IPS-18a (cell line): ENCODE data around the gene SLC8A1.

Experiments used
- H3K27ac ChIP-seq: one replicate; pipeline ENCODE4 v1.5.1; 2013; ENCODE audit warnings: low read length
- H3K27me3 ChIP-seq: one replicate; pipeline ENCODE4 v1.6.1; 2013; ENCODE audit warnings: mild to moderate bottlenecking, low read length; ENCODE audit not compliant: control insufficient read depth, insufficient read depth
- H3K36me3 ChIP-seq: one replicate; pipeline ENCODE4 v1.6.1; 2013; ENCODE audit warnings: low read depth, low read length; ENCODE audit not compliant: control insufficient read depth
- H3K4me1 ChIP-seq: one replicate; pipeline ENCODE4 v1.6.1; 2013; ENCODE audit warnings: low read depth, low read length; ENCODE audit not compliant: control insufficient read depth
- H3K4me3 ChIP-seq: one replicate; pipeline ENCODE4 v1.5.1; 2013; ENCODE audit warnings: low read length
- H3K9ac ChIP-seq: one replicate; pipeline ENCODE4 v1.6.1; 2013; ENCODE audit warnings: mild to moderate bottlenecking, low read length, moderate library complexity
- H3K9me3 ChIP-seq: one replicate; pipeline ENCODE4 v1.6.1; 2013; ENCODE audit warnings: low read depth, low read length; ENCODE audit not compliant: control insufficient read depth

The SLC8A1 gene

DNA sequence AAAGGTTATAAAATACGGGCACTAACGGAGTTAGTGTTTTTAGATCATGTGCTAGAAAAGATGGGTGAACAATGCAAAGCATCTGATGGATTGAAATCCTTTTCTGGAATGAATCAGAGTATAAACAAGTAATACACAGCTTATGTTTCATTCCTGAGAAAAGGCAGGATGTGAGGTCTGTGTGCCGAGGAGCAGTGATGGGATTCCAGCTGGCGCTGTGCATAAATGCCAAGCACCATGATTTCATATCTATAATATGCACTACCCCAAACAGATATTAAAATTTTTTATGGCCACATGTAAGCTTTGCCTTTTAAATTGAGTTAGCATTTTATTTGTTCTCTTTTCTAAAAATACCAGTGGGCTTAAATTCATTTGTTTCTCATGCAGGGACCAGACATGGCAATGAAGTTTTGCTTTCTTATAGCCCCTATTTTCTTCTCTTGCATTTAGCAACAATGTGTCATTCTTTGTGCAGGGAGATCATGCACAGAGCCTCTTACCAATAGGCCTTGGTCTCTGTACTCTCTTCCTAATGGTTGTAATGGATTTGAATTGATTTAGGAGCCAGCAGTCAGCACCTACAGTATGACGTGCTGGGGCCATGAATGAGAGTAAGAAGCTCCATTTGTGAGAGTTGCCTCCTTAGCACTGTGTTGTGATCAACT is 323.9 kb downstream of the SLC8A1 start:
- H3K27me3 ChIP-seq, result no peaks in the 10 kb centered on the region
- H3K27ac ChIP-seq, result no peak overlapping the region
- H3K4me1 ChIP-seq, result no peaks in the 10 kb centered on the region
- no peak overlapping the region for H3K4me3 ChIP-seq
- H3K9ac ChIP-seq, result no peak overlapping the region
- H3K9me3 ChIP-seq, result no peaks in the 10 kb centered on the region
- no peaks in the 10 kb centered on the region for H3K36me3 ChIP-seq

DNA sequence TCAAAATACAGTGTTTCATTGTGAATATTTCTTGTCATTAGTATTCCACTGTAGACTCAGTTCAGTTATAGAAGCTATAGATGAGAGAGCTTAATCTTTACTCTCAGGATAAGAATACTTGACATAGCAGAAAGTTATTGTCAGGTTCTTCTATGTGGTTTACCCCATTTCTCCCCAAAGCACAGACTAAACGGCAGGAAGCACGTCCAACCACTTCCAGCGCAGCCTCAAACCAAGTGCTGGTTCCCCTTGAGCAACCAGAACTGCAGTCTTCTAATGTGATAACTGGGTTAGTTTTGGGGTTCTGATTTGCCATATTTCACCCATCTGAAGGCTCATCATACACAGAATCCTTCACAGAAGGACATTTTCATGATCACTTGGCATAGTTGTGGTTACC is 324.7 kb downstream of the SLC8A1 start:
- no peak overlapping the region for H3K4me3 ChIP-seq
- H3K9me3 ChIP-seq, result no peaks in the 10 kb centered on the region
- H3K27me3 ChIP-seq, result no peaks in the 10 kb centered on the region
- no peak overlapping the region for H3K9ac ChIP-seq
- H3K4me1 ChIP-seq, result no peaks in the 10 kb centered on the region
- no peak overlapping the region for H3K27ac ChIP-seq
- no peaks in the 10 kb centered on the region for H3K36me3 ChIP-seq

DNA sequence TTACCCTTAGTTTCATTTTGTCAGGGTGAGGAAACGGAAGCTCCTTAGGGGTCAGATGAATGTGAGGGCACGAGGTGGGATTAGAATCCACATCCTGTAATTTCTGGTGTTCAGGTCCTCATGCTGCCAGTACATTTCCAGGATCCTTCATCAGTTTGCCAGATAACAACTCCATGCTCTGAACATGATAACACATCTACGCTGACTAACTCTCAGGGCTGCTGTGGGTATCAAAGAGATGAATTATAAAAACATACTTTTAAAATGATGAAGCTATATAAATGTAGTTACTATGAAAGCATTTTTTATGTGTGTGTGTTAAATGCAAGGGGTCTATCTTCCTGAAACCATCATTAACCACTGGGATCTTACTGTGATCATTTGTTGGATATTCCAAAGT is 325.9 kb downstream of the SLC8A1 start:
- no peak overlapping the region for H3K9ac ChIP-seq
- H3K4me1 ChIP-seq, result no peaks in the 10 kb centered on the region
- no peak overlapping the region for H3K27ac ChIP-seq
- no peaks in the 10 kb centered on the region for H3K9me3 ChIP-seq
- H3K27me3 ChIP-seq, result no peaks in the 10 kb centered on the region
- no peak overlapping the region for H3K4me3 ChIP-seq
- no peaks in the 10 kb centered on the region for H3K36me3 ChIP-seq

DNA sequence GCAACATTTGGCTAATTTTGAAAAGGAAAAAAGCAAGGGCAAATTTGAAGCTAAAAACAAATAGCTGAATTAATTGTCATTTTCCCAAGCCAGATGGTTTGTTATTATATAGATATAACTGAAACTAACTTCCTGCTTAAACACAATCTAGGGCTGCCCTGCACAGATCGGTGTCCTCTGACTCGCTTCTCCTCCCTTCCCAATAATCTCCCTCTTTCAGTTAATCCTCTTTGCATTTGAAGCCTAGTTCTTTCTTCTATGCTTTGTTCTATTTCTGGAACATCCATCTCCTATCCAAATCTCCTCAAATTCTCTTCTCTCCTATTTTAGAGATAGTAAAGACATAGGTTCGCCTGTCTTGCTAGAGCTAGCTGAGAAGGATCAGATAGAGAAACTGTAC is 328.1 kb downstream of the SLC8A1 start:
- Histone ChIP-seq H3K36me3 (no peaks in the 10 kb centered on the region), H3K27ac (no peak overlapping the region), H3K27me3 (no peaks in the 10 kb centered on the region), H3K9ac (no peak overlapping the region), H3K4me3 (no peak overlapping the region), H3K9me3 (no peaks in the 10 kb centered on the region), H3K4me1 (no peaks in the 10 kb centered on the region)

DNA sequence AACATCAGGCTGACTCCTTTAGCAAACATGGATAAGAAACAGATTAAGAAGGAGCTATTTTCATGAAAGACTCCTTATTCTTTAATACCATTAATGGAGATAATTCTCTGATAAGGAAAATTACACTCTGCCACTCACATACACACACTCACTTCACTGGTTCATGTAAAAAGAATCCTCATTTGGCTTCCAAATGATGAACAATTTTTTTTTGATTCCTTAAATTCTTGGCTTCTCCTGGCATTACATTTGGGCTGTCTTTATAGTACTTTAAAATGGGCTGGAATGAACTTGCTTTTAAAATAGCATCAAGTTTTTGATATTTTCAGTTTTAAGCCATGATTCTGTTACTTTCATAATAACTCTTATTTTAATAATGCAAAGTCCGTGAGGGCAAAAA is 328.6 kb downstream of the SLC8A1 start:
- H3K4me1 ChIP-seq, result no peaks in the 10 kb centered on the region

DNA sequence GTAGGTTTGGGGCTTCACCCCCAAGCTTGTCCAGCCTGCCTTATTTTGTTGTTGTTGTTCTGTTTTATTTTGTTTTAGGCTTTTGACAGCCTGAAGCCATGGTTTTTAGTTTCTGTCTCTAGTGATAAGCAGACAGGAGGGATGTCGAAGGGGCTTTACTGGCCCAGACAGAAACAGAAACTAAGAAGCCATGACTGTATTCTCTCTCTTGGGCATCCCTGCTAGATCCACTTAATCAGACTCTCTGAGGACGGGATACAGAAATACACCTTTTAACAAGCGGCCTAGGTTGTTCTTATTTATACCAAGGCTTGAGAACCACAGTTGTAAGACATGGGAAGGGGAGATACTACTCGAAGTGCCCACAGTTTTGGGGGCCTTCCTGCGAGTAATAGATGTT is 330.9 kb downstream of the SLC8A1 start:
- H3K36me3 ChIP-seq, result no peaks in the 10 kb centered on the region
- H3K27me3 ChIP-seq, result no peaks in the 10 kb centered on the region
- H3K27ac ChIP-seq, result no peak overlapping the region
- H3K4me3 ChIP-seq, result no peak overlapping the region
- H3K9ac ChIP-seq, result no peak overlapping the region
- H3K4me1 ChIP-seq, result no peaks in the 10 kb centered on the region
- no peaks in the 10 kb centered on the region for H3K9me3 ChIP-seq

More for the DNA sequence above, 328.6 kb downstream of the SLC8A1 start:
- Histone ChIP-seq H3K27ac (no peak overlapping the region), H3K27me3 (no peaks in the 10 kb centered on the region), H3K9me3 (no peaks in the 10 kb centered on the region), H3K9ac (no peak overlapping the region), H3K36me3 (no peaks in the 10 kb centered on the region), H3K4me3 (no peak overlapping the region)

DNA sequence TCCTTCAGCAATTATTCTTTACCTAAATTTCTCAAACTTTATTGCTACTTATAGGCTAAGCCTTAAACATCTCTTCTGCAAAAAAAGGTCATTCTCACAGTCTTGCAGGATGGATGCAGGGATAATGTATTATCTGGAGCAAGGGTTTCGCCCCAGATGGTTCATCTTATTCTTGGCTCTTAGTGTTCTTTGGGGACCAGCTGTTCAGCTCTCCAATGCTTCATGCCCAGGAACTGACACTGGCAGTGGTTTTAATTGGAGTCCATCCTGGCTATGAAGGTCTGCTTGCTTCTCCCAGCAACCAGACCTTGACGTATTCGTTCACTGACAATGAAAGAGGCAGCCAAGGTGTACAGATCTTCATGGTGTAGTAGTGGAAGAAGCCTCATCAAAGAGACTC is 331.9 kb downstream of the SLC8A1 start:
- Histone ChIP-seq H3K27ac (no peak overlapping the region), H3K4me3 (no peak overlapping the region)

DNA sequence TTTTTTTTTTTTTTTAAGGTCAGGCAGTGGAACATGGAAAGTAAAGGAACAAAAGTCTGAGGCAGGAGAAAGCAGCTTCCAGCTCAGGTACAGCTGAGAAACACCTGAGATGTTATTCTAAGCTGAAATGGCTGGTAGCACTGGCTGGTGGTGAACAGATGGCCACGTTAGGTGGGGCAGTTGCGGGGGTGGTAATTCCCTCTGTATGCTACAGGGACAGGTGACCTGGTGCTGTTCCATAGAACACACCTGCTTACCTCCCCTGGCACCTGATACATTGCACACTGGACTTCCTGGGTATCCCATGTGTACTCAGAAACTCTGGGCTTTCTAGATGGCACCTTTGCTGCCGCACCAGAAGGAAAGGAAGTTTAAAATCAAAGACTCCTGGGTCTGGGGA is 333.3 kb downstream of the SLC8A1 start:
- no peaks in the 10 kb centered on the region for H3K4me1 ChIP-seq
- H3K9ac ChIP-seq, result no peak overlapping the region
- no peaks in the 10 kb centered on the region for H3K9me3 ChIP-seq
- H3K27ac ChIP-seq, result no peak overlapping the region
- H3K27me3 ChIP-seq, result no peaks in the 10 kb centered on the region
- no peak overlapping the region for H3K4me3 ChIP-seq
- no peaks in the 10 kb centered on the region for H3K36me3 ChIP-seq

More for the DNA sequence above, 331.9 kb downstream of the SLC8A1 start:
- Histone ChIP-seq H3K36me3 (no peaks in the 10 kb centered on the region), H3K9me3 (no peaks in the 10 kb centered on the region), H3K27me3 (no peaks in the 10 kb centered on the region), H3K9ac (no peak overlapping the region), H3K4me1 (no peaks in the 10 kb centered on the region)

DNA sequence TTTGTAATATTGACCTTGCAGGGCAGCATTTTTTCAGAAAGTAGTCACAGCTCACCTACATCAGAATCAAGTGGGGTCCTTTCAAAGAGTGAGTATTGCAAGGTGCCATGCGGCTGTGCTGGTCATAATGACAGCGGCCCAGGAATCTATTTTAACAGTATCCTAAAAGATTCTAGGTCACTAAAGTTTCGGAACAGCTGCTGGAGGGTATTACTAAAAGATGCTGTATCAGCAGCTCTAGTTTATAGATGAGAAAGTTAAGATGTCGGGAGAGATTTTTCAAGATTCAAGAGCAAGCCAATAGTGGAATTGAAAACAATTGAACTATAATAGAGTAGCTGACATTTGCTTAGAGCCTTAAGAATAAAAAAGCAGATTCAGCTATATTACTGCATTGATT is 336.0 kb downstream of the SLC8A1 start:
- Histone ChIP-seq H3K4me3 (no peak overlapping the region), H3K9ac (no peak overlapping the region), H3K27ac (no peak overlapping the region), H3K9me3 (no peaks in the 10 kb centered on the region), H3K27me3 (no peaks in the 10 kb centered on the region), H3K4me1 (no peaks in the 10 kb centered on the region), H3K36me3 (no peaks in the 10 kb centered on the region)

DNA sequence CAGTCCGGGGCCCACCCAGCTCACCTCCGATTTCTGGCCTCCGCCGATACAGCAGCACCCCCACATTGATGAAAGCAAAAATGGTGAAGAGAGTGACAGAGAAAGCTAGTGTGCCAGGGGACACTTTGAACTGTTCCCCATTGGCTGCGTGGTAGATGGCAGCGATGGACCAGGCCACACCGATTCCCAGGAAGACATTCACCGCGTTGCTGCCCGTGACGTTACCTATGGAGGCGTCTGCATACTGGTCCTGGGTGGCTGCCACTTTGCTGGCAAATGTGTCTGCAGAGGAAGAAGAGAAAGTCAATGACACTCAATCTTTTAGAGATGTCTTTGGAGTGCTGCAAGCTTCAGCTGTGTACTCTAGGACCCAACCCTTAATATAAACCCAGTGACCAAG is 336.5 kb downstream of the SLC8A1 start:
- Histone ChIP-seq H3K27me3 (no peaks in the 10 kb centered on the region), H3K36me3 (no peaks in the 10 kb centered on the region), H3K4me1 (no peaks in the 10 kb centered on the region), H3K27ac (no peak overlapping the region), H3K9ac (no peak overlapping the region), H3K9me3 (no peaks in the 10 kb centered on the region), H3K4me3 (no peak overlapping the region)

DNA sequence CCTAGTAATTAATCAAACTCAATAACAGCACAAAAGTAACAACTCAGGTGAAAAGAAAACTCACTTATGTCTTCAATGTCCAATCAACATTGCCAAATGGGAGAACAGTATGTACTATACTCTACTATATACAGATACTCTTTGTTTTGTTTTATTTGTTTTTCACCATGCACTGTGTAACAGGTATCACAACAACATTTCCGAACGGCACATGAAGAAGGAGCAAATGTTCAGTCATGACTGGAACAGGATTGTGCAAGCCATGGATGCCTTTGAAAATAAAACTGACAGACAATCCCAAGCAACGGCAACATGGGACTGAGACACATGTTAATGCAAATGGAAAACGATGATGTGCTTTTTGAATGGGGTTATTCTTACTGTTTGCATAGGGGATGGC is 337.9 kb downstream of the SLC8A1 start:
- no peaks in the 10 kb centered on the region for H3K9me3 ChIP-seq

DNA sequence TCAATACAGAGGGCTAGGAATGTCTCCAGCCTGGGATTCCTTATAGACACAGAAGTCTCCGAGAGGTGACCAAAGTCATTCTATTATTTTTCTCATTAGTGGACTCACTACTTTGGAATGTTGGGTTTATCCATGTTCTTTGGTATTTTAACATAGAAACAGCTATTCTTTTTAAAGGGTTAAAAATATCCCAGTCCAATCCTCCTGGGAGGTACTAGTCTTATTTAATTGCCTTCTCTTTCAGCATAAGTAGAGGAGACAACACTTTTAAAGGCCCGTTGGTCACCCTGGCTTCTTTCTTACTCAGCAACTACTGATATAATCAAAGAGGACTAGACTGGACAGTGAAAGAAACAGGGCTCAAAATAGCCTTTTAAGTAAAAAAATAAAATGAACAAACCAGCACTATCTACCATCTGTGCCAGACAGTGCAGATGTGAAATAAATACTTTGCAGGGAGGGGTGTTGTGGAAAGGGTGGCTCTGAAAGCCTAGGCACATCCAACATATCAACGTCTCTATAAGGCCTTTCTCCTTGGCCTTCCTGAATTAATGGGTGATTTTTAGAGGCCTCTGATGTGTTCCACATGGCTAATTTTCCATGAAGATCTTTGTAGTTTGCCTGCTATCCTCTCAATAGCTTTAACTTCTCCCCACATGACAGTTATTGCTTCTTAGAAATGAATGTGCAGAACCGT is 338.5 kb downstream of the SLC8A1 start:
- Histone ChIP-seq H3K9me3 (no peaks in the 10 kb centered on the region), H3K4me3 (no peak overlapping the region), H3K27me3 (no peaks in the 10 kb centered on the region), H3K27ac (no peak overlapping the region), H3K4me1 (no peaks in the 10 kb centered on the region), H3K36me3 (no peaks in the 10 kb centered on the region), H3K9ac (no peak overlapping the region)

More for the DNA sequence above, 337.9 kb downstream of the SLC8A1 start:
- no peaks in the 10 kb centered on the region for H3K4me1 ChIP-seq
- H3K4me3 ChIP-seq, result no peak overlapping the region
- H3K27me3 ChIP-seq, result no peaks in the 10 kb centered on the region
- no peaks in the 10 kb centered on the region for H3K36me3 ChIP-seq
- no peak overlapping the region for H3K27ac ChIP-seq
- no peak overlapping the region for H3K9ac ChIP-seq
